H9 (cell line): ENCODE measurements around the gene OSBPL10. TPM values are rescaled to one million over a fixed set of nuclear protein-coding genes. Genes with fewer than 3 reads are reported as not detected.

Experiments
- DNase-seq: peaks from one replicate; pipeline ENCODE4 v3.0.0-alpha.2; 2017
- H2AFZ ChIP-seq: one replicate; pipeline ENCODE4 v1.6.1; 2013; ENCODE audit warnings: mild to moderate bottlenecking, low read length, control low read depth, moderate library complexity
- H2AK5ac ChIP-seq: 2 replicates; pipeline ENCODE4 v1.6.1; 2013; ENCODE audit warnings: low read length, control low read depth, mixed read lengths; ENCODE audit not compliant: insufficient read length
- H2BK120ac ChIP-seq: one replicate; pipeline ENCODE4 v1.6.1; 2013; ENCODE audit warnings: low read depth, mild to moderate bottlenecking, low read length, control low read depth, inconsistent platforms; ENCODE audit not compliant: poor library complexity, severe bottlenecking
- H2BK12ac ChIP-seq: 2 replicates; pipeline ENCODE4 v1.6.1; 2013; ENCODE audit warnings: low read length, control low read depth, mixed read lengths, low read depth; ENCODE audit not compliant: insufficient read length
- H2BK15ac ChIP-seq: 2 replicates; pipeline ENCODE4 v1.6.1; 2013; ENCODE audit warnings: low read depth, low read length, control low read depth
- H2BK20ac ChIP-seq: one replicate; pipeline ENCODE4 v1.6.1; 2013; ENCODE audit warnings: low read depth, mild to moderate bottlenecking, low read length, control low read depth, inconsistent platforms; ENCODE audit not compliant: poor library complexity, severe bottlenecking
- H2BK5ac ChIP-seq: 2 replicates; pipeline ENCODE4 v1.6.1; 2013; ENCODE audit warnings: low read length, control low read depth, mixed read lengths; ENCODE audit not compliant: insufficient read length
- H3K14ac ChIP-seq: 2 replicates; pipeline ENCODE4 v1.6.1; 2013; ENCODE audit warnings: low read length, control low read depth; ENCODE audit not compliant: insufficient read depth
- H3K18ac ChIP-seq: 2 replicates; pipeline ENCODE4 v1.6.1; 2013; ENCODE audit warnings: low read depth, mild to moderate bottlenecking, mixed read lengths, low read length, control low read depth; ENCODE audit not compliant: insufficient read length
- H3K23ac ChIP-seq: 2 replicates; pipeline ENCODE4 v1.6.1; 2013; ENCODE audit warnings: low read length, control low read depth, mixed read lengths, low read depth; ENCODE audit not compliant: insufficient read length
- H3K23me2 ChIP-seq: 2 replicates; pipeline ENCODE4 v1.6.1; 2013; ENCODE audit warnings: low read depth, mild to moderate bottlenecking, mixed read lengths, low read length, control low read depth; ENCODE audit not compliant: insufficient read length, poor library complexity, severe bottlenecking
- H3K27ac ChIP-seq: 2 replicates; pipeline ENCODE4 v1.5.1; 2013; ENCODE audit warnings: low read length, control low read depth, mixed read lengths, low read depth; ENCODE audit not compliant: insufficient read length
- H3K27me3 ChIP-seq: 2 replicates; pipeline ENCODE4 v1.6.1; 2013; ENCODE audit warnings: low read length, control low read depth, inconsistent platforms; ENCODE audit not compliant: insufficient read depth
- H3K4ac ChIP-seq: 2 replicates; pipeline ENCODE4 v1.6.1; 2013; ENCODE audit warnings: low read depth, mild to moderate bottlenecking, control low read depth, inconsistent platforms, low read length, moderate library complexity
- H3K4me1 ChIP-seq: 2 replicates; pipeline ENCODE4 v1.6.1; 2013; ENCODE audit warnings: low read length, control low read depth, inconsistent platforms; ENCODE audit not compliant: insufficient read depth
- H3K4me2 ChIP-seq: 2 replicates; pipeline ENCODE4 v1.6.1; 2013; ENCODE audit warnings: low read length, control low read depth, mixed read lengths; ENCODE audit not compliant: insufficient read length, insufficient read depth
- H3K56ac ChIP-seq: 2 replicates; pipeline ENCODE4 v1.6.1; 2013; ENCODE audit warnings: low read depth, mild to moderate bottlenecking, mixed read lengths, low read length, control low read depth; ENCODE audit not compliant: insufficient read length
- H3K79me1 ChIP-seq: 2 replicates; pipeline ENCODE4 v1.6.1; 2013; ENCODE audit warnings: low read depth, mild to moderate bottlenecking, moderate library complexity, low read length, control low read depth, inconsistent platforms; ENCODE audit not compliant: insufficient read depth, poor library complexity, severe bottlenecking
- H3K79me2 ChIP-seq: 2 replicates; pipeline ENCODE4 v1.6.1; 2013; ENCODE audit warnings: low read length, control low read depth, inconsistent platforms; ENCODE audit not compliant: insufficient read depth
- H3K9ac ChIP-seq: 2 replicates; pipeline ENCODE4 v1.6.1; 2013; ENCODE audit warnings: low read length, control low read depth, mixed read lengths; ENCODE audit not compliant: insufficient read length; ENCODE audit errors: extremely low read depth
- H3K9me3 ChIP-seq: one replicate; pipeline ENCODE4 v1.6.1; 2013; ENCODE audit warnings: low read depth, low read length, inconsistent platforms; ENCODE audit not compliant: control insufficient read depth
- H3T11ph ChIP-seq: one replicate; pipeline ENCODE4 v1.6.1; 2013; ENCODE audit warnings: mild to moderate bottlenecking, low read length, control low read depth, inconsistent platforms
- H4K20me1 ChIP-seq: one replicate; pipeline ENCODE4 v1.6.1; 2013; ENCODE audit not compliant: control insufficient read depth, insufficient read length, insufficient read depth
- H4K5ac ChIP-seq: 2 replicates; pipeline ENCODE4 v1.6.1; 2013; ENCODE audit warnings: low read depth, mild to moderate bottlenecking, mixed read lengths, low read length, control low read depth; ENCODE audit not compliant: insufficient read length
- H4K8ac ChIP-seq: replicated peaks from 2 replicates; pipeline ENCODE4 v1.6.1; 2013; ENCODE audit warnings: low read length, control low read depth, mixed read lengths, low read depth; ENCODE audit not compliant: insufficient read length
- H4K91ac ChIP-seq: 2 replicates; pipeline ENCODE4 v1.6.1; 2013; ENCODE audit warnings: low read depth, mild to moderate bottlenecking, moderate library complexity, mixed read lengths, low read length, control low read depth; ENCODE audit not compliant: insufficient read length
- H3K27ac Mint-ChIP-seq, 3 experiments: 2 replicates in 2 of 3; 3 replicates in 1 of 3; pipeline ENCODE4 v1.8.0; 2020 to 2021; ENCODE audit warnings: mixed read lengths in 3 of 3, mild to moderate bottlenecking in 1 of 3, moderate library complexity in 1 of 3
- H3K27me3 Mint-ChIP-seq: 2 replicates; pipeline ENCODE4 v1.8.0; 2021; ENCODE audit warnings: low read depth, mild to moderate bottlenecking, moderate library complexity, mixed read lengths
- H3K36me3 Mint-ChIP-seq, 3 experiments: 2 replicates in 2 of 3; 3 replicates in 1 of 3; pipeline ENCODE4 v1.8.0; 2020 to 2021; ENCODE audit warnings: low read depth in 3 of 3, mixed read lengths in 3 of 3; ENCODE audit not compliant: insufficient read depth in 1 of 3
- H3K4me1 Mint-ChIP-seq, 2 experiments: 2 replicates each; pipeline ENCODE4 v1.8.0; 2020; ENCODE audit warnings: mixed read lengths in 2 of 2
- H3K4me3 Mint-ChIP-seq, 2 experiments: 2 replicates in 1 of 2; 3 replicates in 1 of 2; pipeline ENCODE4 v1.8.0; 2020 to 2021; ENCODE audit warnings: mild to moderate bottlenecking in 2 of 2, mixed read lengths in 2 of 2, moderate library complexity in 1 of 2
- H3K9me3 Mint-ChIP-seq, 2 experiments: 2 replicates in 1 of 2; 3 replicates in 1 of 2; pipeline ENCODE4 v1.8.0; 2020; ENCODE audit warnings: mild to moderate bottlenecking in 2 of 2, mixed read lengths in 2 of 2, moderate library complexity in 1 of 2
- WGBS: extraction: QIAGEN DNeasy Blood & Tissue Kit; methylation state at CpG from one replicate; pipeline ENCODE4 v1.1.7; 2013; ENCODE audit warnings: missing lambda C conversion rate, low lambda C conversion rate, mixed read lengths; ENCODE audit not compliant: insufficient read length; ENCODE audit errors: extremely low coverage; 5-methylcytosine and 5-hydroxymethylcytosine counted together
- total RNA-seq: library from RNA; stranded (reverse); gene quantifications from 2 replicates; pipeline ENCODE4 v1.2.1, GENCODE V29; 2021
- TF ChIP-seq, protein P1 (sequence below): fragments of 200-600 bp; sonication (generic); conservative IDR thresholded peaks from 3 replicates; pipeline ENCODE4 v1.8.0; 2021; ENCODE audit warnings: antibody characterized with exemption, mild to moderate bottlenecking

Gene OSBPL10
- total RNA-seq, 1 experiment from 2014 or later, result 42.7 TPM

GRCh38 chr3:32021748-32022147, 40.7 kb upstream of the OSBPL10 start:
- no peak overlapping the region for H4K5ac ChIP-seq
- no CpG with 5 or more reads among the region's 3 CpGs for WGBS
- no peak overlapping the region for H3K4me2 ChIP-seq

More at GRCh38 chr3:32021748-32022147, 40.7 kb upstream of the OSBPL10 start:
- Histone ChIP-seq H3K27me3 (no peaks in the 10 kb centered on the region), H4K20me1 (no peaks in the 10 kb centered on the region), H3K79me2 (no peaks in the 10 kb centered on the region), H2BK12ac (no peak overlapping the region), H3K9ac (no peak overlapping the region), H4K8ac (no peak overlapping the region), H2BK15ac (no peak overlapping the region), H3K9me3 (no peaks in the 10 kb centered on the region), H3K79me1 (no peaks in the 10 kb centered on the region), H3K27ac (no peak overlapping the region), H2BK20ac (no peak overlapping the region), H3K56ac (no peak overlapping the region), H3K18ac (no peak overlapping the region), H2BK120ac (no peak overlapping the region), H2AFZ (no peak overlapping the region), H2AK5ac (no peak overlapping the region), H3K23me2 (no peaks in the 10 kb centered on the region), H3K4ac (no peak overlapping the region), H2BK5ac (no peak overlapping the region), H3K14ac (no peak overlapping the region), H3K4me1 (no peaks in the 10 kb centered on the region), H4K91ac (no peak overlapping the region), H3K23ac (no peak overlapping the region), H3T11ph (no peak overlapping the region)
- no peak overlapping the region for H3K27ac Mint-ChIP-seq
- no peak for DNase-seq
- no peaks in the 10 kb centered on the region for H3K9me3 Mint-ChIP-seq
- no peaks in the 10 kb centered on the region for H3K36me3 Mint-ChIP-seq
- H3K4me1 Mint-ChIP-seq, result peaks cover 0 to 5% of the 10 kb centered on the region in 2 experiments; a peak in 2 of 4 replicates
- no peak overlapping the region for H3K4me3 Mint-ChIP-seq
- H3K27me3 Mint-ChIP-seq, result no peaks in the 10 kb centered on the region
- TF ChIP-seq, protein P1, sequence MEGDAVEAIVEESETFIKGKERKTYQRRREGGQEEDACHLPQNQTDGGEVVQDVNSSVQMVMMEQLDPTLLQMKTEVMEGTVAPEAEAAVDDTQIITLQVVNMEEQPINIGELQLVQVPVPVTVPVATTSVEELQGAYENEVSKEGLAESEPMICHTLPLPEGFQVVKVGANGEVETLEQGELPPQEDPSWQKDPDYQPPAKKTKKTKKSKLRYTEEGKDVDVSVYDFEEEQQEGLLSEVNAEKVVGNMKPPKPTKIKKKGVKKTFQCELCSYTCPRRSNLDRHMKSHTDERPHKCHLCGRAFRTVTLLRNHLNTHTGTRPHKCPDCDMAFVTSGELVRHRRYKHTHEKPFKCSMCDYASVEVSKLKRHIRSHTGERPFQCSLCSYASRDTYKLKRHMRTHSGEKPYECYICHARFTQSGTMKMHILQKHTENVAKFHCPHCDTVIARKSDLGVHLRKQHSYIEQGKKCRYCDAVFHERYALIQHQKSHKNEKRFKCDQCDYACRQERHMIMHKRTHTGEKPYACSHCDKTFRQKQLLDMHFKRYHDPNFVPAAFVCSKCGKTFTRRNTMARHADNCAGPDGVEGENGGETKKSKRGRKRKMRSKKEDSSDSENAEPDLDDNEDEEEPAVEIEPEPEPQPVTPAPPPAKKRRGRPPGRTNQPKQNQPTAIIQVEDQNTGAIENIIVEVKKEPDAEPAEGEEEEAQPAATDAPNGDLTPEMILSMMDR, result no peak
